ENCODE results near the gene AKAP1. TPM values are rescaled to one million over a fixed set of nuclear protein-coding genes. Genes with fewer than 3 reads are reported as not detected.

AKAP1 gene
- total RNA-seq, 3 donors from 2014 or later: 59.6 to 64.3 (median 60.2) TPM

DNA sequence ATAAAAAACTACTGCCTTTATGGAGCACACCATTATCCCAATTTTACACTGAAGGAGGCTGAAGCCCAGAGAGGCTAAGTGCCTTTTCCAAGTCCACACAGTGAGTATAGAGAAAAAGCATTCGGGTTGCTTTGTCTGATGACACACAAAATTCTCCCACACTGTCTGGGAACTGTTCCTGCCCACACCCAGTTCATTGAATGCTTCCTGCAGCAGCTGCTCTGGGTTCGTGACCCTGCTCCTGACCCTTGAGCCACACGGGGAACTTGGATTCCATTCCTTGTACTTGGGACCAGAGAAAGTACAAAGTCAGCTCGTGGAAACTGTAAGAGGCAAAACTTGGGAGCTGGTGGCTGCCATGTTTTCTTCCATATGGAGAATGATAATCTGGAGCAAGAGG is 57.9 kb downstream of the AKAP1 start:
- Mint-ChIP-seq H3K36me3 (ENCODE audit: insufficient read depth) (no peaks in the 10 kb centered on the region), H3K4me1 (ENCODE audit: low read depth) (no peaks in the 10 kb centered on the region), H3K9me3 (no peaks in the 10 kb centered on the region), H3K4me3 (no peak overlapping the region), H3K27me3 (ENCODE audit: low read depth) (peaks cover 3% of the 10 kb centered on the region)
- ATAC-seq (no peak), DNase-seq (no peak)

DNA sequence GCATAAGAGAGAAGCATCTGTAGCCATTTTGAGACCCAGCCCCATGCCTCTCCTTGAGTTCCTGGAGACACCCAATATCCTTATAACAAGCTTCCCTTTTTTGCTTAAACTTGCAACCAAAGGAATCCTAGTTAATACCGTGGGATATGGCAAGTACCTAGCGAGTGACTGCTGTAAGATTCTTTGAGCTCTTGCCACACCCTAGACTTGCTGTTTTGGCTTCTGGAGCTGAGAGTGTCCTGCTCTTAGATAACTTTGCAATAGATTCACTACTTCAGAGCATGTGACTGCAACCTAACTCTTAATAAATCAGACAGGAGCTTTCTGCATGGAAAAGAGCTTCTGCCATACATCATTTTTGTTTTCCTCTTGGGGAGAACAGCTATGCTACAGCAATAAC is 58.3 kb downstream of the AKAP1 start:
- no peaks in the 10 kb centered on the region for H3K36me3 Mint-ChIP-seq (ENCODE audit: insufficient read depth)
- no peaks in the 10 kb centered on the region for H3K9me3 Mint-ChIP-seq
- no peak for DNase-seq
- no peaks in the 10 kb centered on the region for H3K4me1 Mint-ChIP-seq (ENCODE audit: low read depth)
- no peak for ATAC-seq
- H3K4me3 Mint-ChIP-seq: no peak overlapping the region
- H3K27me3 Mint-ChIP-seq (ENCODE audit: low read depth): peaks cover 6% of the 10 kb centered on the region

DNA sequence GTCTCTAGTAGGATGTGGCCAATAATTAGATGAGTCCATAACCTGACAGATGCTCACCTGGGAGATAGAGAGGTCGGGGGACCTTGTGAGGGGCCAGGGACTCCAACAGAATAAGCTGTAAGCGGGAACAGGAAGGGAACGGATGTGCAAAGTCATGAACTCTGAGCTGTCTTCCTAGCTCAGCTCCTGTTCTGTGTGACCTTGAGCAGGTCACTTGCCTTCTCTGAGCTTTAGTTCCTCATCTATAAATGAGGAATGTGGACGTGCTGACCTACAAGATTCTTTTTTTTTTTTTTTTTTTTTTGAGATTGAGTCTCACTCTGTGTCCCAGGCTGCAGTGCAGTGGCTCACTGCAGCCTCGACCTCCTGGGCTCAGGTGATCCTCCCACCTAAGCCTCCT is 58.9 kb downstream of the AKAP1 start:
- H3K4me1 Mint-ChIP-seq (ENCODE audit: low read depth): no peaks in the 10 kb centered on the region
- no peak for ATAC-seq
- H3K4me3 Mint-ChIP-seq: no peak overlapping the region

DNA sequence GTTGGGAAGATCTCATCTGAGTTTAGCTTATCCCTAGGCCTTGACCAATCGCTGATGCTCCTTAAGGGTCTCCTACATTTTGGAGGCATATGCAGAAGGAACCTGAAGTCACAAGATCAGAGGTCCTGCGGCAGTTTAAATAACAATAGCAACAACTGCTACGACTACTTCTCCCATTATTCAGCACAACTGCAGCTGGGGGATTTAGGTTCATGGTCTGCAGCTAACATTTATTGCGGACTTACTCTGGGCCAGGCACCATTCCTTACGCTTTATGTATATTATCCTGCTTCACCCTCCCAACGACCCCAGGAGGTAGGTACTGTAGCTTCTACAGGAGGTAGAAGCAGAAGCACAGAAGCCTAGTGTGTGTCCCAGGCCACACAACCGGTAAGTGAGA is 59.5 kb downstream of the AKAP1 start:
- Mint-ChIP-seq H3K4me3 (no peak overlapping the region), H3K4me1 (ENCODE audit: low read depth) (no peaks in the 10 kb centered on the region)

More for the DNA sequence above, 58.9 kb downstream of the AKAP1 start:
- Mint-ChIP-seq H3K36me3 (ENCODE audit: insufficient read depth) (no peaks in the 10 kb centered on the region), H3K27me3 (ENCODE audit: low read depth) (peaks cover 7% of the 10 kb centered on the region), H3K9me3 (no peaks in the 10 kb centered on the region)
- DNase-seq: no peak

DNA sequence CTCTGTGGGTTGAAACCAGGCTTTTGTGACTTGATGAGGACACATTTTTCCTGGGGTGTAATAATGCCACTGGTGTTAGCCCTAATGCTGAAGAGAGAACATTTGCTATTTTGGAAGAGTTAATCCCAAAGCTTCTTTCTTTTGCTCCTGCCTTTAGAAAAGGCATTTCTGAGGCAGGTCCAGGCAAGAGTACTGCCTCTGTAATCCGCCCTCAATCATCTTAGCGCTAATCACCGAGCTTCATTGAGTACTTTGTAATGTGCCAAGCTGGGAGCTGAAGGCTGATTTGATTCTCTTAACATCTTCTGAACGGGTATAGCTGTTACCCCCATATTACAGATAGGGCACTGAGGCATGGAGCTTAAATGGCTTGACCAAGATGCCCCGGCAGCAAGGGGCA is 60.3 kb downstream of the AKAP1 start:
- H3K4me1 Mint-ChIP-seq (ENCODE audit: low read depth): no peaks in the 10 kb centered on the region
- ATAC-seq (no peak), DNase-seq (no peak)
- no peaks in the 10 kb centered on the region for H3K36me3 Mint-ChIP-seq (ENCODE audit: insufficient read depth)
- peaks cover 9% of the 10 kb centered on the region for H3K27me3 Mint-ChIP-seq (ENCODE audit: low read depth)
- no peaks in the 10 kb centered on the region for H3K9me3 Mint-ChIP-seq
- no peak overlapping the region for H3K4me3 Mint-ChIP-seq

More for the DNA sequence above, 59.5 kb downstream of the AKAP1 start:
- H3K36me3 Mint-ChIP-seq (ENCODE audit: insufficient read depth): no peaks in the 10 kb centered on the region
- ATAC-seq (no peak), DNase-seq (no peak)
- peaks cover 6% of the 10 kb centered on the region for H3K27me3 Mint-ChIP-seq (ENCODE audit: low read depth)
- H3K9me3 Mint-ChIP-seq: no peaks in the 10 kb centered on the region

DNA sequence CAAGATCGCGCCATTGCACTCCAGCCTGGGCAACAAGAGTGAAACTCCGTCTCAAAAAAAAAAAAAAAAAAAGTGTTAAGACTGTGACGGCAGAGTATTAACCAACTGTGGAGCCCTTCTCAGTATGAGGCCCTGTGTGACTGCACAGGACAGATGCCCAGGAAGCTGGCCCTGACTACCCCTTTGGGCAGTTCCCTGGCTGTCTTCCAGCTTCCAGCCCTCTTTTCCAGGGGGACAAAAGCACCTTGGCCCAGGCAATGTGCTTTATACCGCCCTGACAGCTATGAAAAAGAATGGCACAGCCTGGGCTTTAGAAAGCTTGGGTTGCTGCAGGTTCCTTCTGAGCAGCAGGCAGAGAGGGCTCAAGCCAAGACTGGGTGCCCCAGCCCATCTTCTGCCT is 61.2 kb downstream of the AKAP1 start:
- Mint-ChIP-seq H3K4me1 (ENCODE audit: low read depth) (no peaks in the 10 kb centered on the region), H3K4me3 (no peak overlapping the region), H3K9me3 (no peaks in the 10 kb centered on the region), H3K27me3 (ENCODE audit: low read depth) (peaks cover 9% of the 10 kb centered on the region), H3K36me3 (ENCODE audit: insufficient read depth) (no peaks in the 10 kb centered on the region)
- DNase-seq: no peak
- no peak for ATAC-seq

DNA sequence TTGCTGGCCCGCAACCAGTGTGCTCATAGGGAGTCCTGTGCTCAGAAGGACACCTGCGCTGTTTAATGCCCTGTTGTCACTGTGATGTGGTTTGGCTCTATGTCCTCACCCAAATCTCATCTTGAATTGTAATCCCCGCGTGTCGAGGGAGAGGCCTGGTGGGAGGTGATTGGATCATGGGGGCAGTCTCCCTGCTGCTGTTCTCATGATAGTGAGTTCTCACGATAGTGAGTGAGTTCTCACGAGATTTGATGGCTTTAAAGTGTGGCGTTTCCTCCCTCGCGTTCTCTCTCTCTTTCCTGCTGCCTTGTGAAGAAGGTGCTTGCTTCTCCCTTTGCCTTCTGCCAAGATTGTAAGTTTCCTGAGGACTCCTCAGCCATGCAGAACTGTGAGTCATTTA is 66.8 kb downstream of the AKAP1 start:
- Mint-ChIP-seq H3K36me3 (ENCODE audit: insufficient read depth) (no peaks in the 10 kb centered on the region), H3K4me1 (ENCODE audit: low read depth) (no peaks in the 10 kb centered on the region), H3K4me3 (no peak overlapping the region), H3K9me3 (no peaks in the 10 kb centered on the region), H3K27me3 (ENCODE audit: low read depth) (peaks cover 9% of the 10 kb centered on the region)
- ATAC-seq (no peak), DNase-seq (no peak)

DNA sequence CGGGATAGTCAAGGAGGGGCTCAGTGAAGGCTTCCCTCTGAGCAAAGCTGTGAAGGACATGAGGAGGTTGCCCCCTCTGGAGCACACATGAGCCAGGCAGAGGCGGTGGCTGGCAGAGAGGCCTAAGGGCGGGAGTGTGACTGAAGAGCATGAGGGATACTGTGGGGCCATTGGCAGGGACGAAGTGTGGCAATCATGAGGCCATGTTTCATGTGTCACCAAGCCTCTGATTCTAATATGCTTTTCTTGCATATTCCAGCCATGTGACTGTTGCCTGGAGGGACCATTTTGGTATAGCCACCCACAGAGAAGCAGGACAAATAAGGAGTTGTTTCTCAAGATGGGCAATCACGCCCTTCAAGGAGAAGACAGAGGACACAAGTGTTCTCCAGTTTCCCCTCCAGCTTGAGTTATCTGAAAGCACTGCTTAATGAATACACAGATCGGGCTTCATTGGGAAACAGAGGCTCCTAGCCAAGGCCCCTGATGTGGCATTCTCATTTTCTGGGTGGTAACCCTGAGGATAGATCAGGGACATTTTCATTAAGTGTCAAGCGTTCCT is 68.0 kb downstream of the AKAP1 start:
- H3K4me1 Mint-ChIP-seq (ENCODE audit: low read depth): no peaks in the 10 kb centered on the region
- peaks cover 7% of the 10 kb centered on the region for H3K27me3 Mint-ChIP-seq (ENCODE audit: low read depth)
- no peak for DNase-seq
- H3K36me3 Mint-ChIP-seq (ENCODE audit: insufficient read depth): no peaks in the 10 kb centered on the region
- H3K4me3 Mint-ChIP-seq: no peak overlapping the region
- ATAC-seq: no peak
- no peaks in the 10 kb centered on the region for H3K9me3 Mint-ChIP-seq

DNA sequence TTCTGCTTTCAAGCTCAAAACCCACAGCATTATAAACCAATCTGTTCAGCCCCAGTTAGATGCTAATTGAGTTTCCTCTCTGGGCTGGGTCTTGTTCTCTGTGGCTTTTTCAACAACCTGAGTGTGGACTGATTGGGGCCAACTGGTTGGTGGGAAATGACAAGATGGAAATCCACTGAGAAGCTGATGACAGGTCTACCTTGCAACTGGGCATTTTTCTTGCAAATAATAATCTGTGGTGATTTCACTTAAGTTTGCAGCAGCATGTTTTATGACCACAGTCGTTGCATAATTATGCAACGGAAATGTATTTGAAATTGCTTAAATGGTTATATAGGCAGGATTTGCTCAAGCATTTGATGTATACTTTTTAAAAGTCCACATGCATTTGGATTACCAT is 69.9 kb downstream of the AKAP1 start:
- no peak for ATAC-seq
- H3K4me1 Mint-ChIP-seq (ENCODE audit: low read depth): no peaks in the 10 kb centered on the region
- H3K4me3 Mint-ChIP-seq: no peak overlapping the region
- H3K27me3 Mint-ChIP-seq (ENCODE audit: low read depth): peaks cover 5% of the 10 kb centered on the region
- H3K9me3 Mint-ChIP-seq: no peaks in the 10 kb centered on the region
- DNase-seq: no peak
- H3K36me3 Mint-ChIP-seq (ENCODE audit: insufficient read depth): no peaks in the 10 kb centered on the region

DNA sequence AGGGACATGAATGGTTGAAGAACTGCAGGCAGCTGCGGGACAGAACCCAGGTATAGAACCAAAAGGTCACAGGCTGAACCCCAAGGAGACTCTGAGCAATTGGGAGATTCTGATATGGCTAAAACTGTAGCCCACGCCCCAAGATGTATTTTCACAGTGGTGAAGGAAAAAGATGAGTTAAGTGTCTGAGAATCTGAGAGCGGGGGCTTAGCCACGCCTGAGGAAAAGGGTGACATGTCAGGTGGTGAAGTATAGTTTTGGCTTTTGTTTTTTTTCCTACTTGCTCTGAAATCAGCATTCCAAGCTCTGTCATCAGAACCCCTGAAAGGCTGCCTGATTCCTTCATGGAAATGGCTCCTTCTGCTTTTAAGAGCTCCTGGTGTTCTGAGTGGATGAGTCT is 73.3 kb downstream of the AKAP1 start:
- ATAC-seq (no peak), DNase-seq (no peak)
- no peak overlapping the region for H3K4me3 Mint-ChIP-seq
- no peaks in the 10 kb centered on the region for H3K9me3 Mint-ChIP-seq
- no peaks in the 10 kb centered on the region for H3K4me1 Mint-ChIP-seq (ENCODE audit: low read depth)
- no peaks in the 10 kb centered on the region for H3K36me3 Mint-ChIP-seq (ENCODE audit: insufficient read depth)
- H3K27me3 Mint-ChIP-seq (ENCODE audit: low read depth): peaks cover 2% of the 10 kb centered on the region

DNA sequence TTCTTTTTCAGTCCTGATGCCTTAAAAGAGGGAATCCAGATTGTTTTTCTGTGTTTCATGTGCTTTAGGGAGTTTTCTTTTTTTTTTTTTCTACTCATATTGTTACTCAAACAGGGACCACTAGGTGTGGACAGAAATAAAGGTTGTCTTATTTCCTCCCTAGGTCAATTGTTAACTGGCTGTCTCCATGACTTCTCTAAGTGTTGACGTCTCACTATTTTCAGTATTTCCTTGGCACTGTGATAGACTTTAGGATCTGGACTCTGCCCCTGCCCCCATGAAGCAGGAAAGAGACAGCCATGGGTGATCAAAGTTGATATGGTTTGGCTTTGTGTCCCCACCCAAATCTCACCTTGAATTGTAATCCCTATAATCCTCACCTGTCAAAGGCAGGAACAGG is 73.7 kb downstream of the AKAP1 start:
- no peaks in the 10 kb centered on the region for H3K4me1 Mint-ChIP-seq (ENCODE audit: low read depth)
- no peak for DNase-seq
- H3K27me3 Mint-ChIP-seq (ENCODE audit: low read depth): peaks cover 2% of the 10 kb centered on the region
- H3K4me3 Mint-ChIP-seq: no peak overlapping the region
- no peak for ATAC-seq
- no peaks in the 10 kb centered on the region for H3K36me3 Mint-ChIP-seq (ENCODE audit: insufficient read depth)
- H3K9me3 Mint-ChIP-seq: no peaks in the 10 kb centered on the region

DNA sequence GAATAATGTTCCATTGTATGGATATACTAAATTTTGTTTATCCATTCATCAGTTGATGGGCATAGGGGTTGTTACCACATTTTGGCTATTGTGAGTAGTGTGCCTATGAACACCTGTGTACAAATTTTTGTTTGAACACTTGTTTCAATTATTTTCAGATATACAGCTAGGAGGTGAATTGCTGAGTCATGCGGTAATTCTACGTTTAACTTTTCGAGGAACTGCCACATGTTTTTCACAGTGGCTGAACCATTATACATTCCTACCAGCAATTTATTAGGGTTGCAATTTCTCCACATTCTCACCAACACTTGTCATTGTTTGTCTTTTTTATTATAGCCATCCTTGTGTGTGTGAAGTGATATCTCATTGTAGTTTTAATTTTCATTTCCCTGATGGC is 75.6 kb downstream of the AKAP1 start:
- no peak for ATAC-seq

DNA sequence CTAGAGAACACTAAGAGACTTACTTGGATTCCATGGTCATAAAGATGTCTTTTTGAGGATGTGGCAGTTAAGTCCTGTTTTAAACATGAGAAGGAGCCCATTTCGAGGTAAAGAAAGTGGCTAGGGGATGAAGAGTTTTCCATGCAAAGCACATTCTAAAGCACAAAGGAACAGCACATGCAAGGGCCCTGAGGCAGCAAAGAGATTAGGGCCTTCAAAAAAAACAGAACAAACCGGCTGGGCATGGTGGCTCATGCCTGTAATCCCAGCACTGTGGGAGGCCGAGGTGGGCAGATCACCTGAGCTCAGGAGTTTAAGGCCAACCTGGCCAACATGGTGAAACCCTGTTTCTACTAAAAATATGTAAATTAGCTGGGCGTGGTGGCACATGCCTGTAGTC is 79.8 kb downstream of the AKAP1 start:
- Mint-ChIP-seq H3K9me3 (no peaks in the 10 kb centered on the region), H3K4me1 (ENCODE audit: low read depth) (no peaks in the 10 kb centered on the region), H3K27me3 (ENCODE audit: low read depth) (peaks cover 6% of the 10 kb centered on the region), H3K36me3 (ENCODE audit: insufficient read depth) (no peaks in the 10 kb centered on the region), H3K4me3 (no peak overlapping the region)
- ATAC-seq (no peak), DNase-seq (no peak)

More for the DNA sequence above, 75.6 kb downstream of the AKAP1 start:
- Mint-ChIP-seq H3K4me1 (ENCODE audit: low read depth) (no peaks in the 10 kb centered on the region), H3K9me3 (no peaks in the 10 kb centered on the region), H3K27me3 (ENCODE audit: low read depth) (peaks cover 2% of the 10 kb centered on the region), H3K36me3 (ENCODE audit: insufficient read depth) (no peaks in the 10 kb centered on the region), H3K4me3 (no peak overlapping the region)
- DNase-seq: no peak

DNA sequence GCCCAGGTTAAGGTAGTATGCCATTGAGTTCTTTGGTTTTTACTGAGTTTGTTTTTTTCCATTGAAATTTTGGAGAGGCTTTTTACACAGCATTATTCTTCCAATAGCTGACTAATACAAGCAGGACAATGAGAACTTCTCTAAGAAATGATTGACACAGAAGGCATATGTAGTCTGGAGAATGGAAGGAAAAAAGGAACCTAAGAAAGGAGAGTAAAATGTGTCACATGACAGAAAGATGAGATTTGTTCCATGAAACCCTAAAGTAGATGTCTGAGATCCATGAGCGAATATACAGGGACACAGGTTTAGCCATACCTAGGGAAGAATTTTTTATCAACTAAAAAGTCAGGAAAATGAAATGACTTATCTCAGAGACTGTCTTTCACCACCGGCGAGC is 80.7 kb downstream of the AKAP1 start:
- H3K9me3 Mint-ChIP-seq: no peaks in the 10 kb centered on the region
- no peaks in the 10 kb centered on the region for H3K36me3 Mint-ChIP-seq (ENCODE audit: insufficient read depth)
- DNase-seq (no peak), ATAC-seq (no peak)
- no peak overlapping the region for H3K4me3 Mint-ChIP-seq
- no peaks in the 10 kb centered on the region for H3K4me1 Mint-ChIP-seq (ENCODE audit: low read depth)
- H3K27me3 Mint-ChIP-seq (ENCODE audit: low read depth): peaks cover 9% of the 10 kb centered on the region

DNA sequence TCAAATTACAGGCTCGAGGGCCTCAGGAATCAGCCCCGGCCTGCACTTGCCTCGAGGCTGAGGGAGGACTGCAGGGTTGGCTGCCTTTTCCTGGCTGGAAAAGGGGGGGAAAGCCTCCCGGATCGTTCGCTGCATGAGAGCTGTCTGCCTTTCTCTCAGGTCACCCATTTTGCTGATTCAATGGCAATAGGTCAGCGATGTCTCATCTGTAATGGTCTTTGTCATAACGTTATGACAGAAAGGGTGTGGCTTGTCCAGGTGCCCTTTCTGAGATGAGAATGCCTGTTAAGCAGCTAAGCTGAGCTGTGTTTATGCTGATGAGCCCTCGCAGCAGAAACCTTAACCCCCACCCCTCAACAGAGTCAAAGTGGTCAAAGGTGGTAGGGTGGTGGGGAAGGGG is 81.8 kb downstream of the AKAP1 start:
- Mint-ChIP-seq H3K4me3 (no peak overlapping the region), H3K36me3 (ENCODE audit: insufficient read depth) (no peaks in the 10 kb centered on the region), H3K27me3 (ENCODE audit: low read depth) (peaks cover 9% of the 10 kb centered on the region), H3K9me3 (no peaks in the 10 kb centered on the region), H3K4me1 (ENCODE audit: low read depth) (no peaks in the 10 kb centered on the region)
- no peak for DNase-seq
- no peak for ATAC-seq

DNA sequence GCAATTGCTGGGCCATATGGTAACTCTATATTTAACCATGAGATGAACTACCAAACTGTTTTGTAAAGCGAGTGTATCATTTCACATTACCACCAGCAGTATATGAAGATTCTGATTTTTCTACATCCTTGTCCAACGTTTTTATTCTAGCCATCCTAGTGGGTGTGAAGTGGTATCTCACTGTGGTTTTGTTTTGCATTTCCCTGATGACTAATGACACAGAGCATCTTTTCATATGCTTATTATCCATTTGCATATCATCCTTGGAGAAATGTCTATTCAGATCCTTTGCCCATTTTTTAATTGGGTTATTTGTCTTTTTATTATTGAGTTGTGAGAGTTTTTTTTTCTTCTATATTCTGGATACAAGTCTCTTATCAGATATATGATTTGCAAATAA is 83.6 kb downstream of the AKAP1 start:
- Mint-ChIP-seq H3K4me3 (no peak overlapping the region), H3K9me3 (no peaks in the 10 kb centered on the region), H3K27me3 (ENCODE audit: low read depth) (peaks cover 18% of the 10 kb centered on the region), H3K4me1 (ENCODE audit: low read depth) (no peaks in the 10 kb centered on the region), H3K36me3 (ENCODE audit: insufficient read depth) (no peaks in the 10 kb centered on the region)
- ATAC-seq: no peak
- DNase-seq: no peak

Data from activated T-cell treated with anti-CD3 and anti-CD28 coated beads, Interleukin-2, amount 50 U/mL, for 4 hours (primary cell).